HEK293T (cell line): ENCODE results near the gene NOL4L.

ENCODE experiments used
- FOXK2 ChIP-seq: fragments of 450-650 bp; IDR thresholded peaks from 2 replicates; pipeline ENCODE4 v1.6.1; 2016; ENCODE audit warnings: mild to moderate bottlenecking
- FOXM1 ChIP-seq: fragments of 450-650 bp; IDR thresholded peaks from 2 replicates; pipeline ENCODE4 v1.6.1; 2017; ENCODE audit warnings: mild to moderate bottlenecking, borderline replicate concordance
- TARDBP ChIP-seq: fragments of 450-650 bp; IDR thresholded peaks from 2 replicates; pipeline ENCODE4 v1.6.1; 2016

DNA sequence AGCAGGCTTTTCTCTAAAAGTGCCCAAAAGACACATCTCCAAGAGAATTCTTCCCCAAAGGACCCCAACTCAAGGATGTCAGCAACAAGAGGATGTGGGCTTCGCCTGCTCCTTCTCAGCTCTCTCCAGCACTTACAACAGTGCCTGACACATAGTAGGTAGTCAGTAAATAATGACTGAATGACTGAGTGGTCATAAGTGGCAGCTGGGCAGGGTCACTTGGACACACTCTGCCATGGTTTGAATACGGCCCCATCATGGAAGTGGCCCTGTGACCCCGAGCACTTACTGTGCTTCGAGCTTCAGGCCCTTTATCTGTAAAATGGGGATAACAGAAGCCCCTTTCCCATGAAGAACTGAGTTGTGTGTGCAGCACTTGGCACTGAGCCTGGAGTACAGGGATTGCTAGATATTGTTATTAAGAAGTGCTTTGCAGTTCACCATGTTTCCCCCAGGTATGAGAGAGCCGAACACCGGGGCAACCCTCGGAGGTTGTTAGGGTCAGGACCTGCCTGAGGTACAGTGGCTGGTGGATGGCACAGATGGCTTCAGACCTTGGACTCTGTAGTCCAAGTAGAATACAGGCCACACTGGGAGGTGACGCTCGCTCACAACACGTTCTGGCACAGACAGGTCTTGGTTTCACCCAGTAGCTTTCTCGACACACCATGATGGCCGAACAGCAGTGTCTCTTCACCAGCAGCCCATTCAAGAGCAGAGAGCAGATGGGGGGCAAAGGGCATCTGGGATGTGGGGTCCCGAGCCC is 56.0 kb downstream of the NOL4L start:
- TF ChIP-seq FOXK2 = no peak
- TF ChIP-seq FOXM1 = no peak
- no peak for TF ChIP-seq TARDBP
